Smooth muscle cell of bladder (primary cell): ENCODE results near the gene ASGR1. TPM values are rescaled to one million over a fixed set of nuclear protein-coding genes. Genes with fewer than 3 reads are reported as not detected.

Experiments
- total RNA-seq: library from RNA; depleted of rRNA; stranded (reverse); fragments of >200 nt; gene quantifications from 2 replicates; pipeline ENCODE4 v1.2.3, GENCODE V29; 2014

The ASGR1 gene
- 0.28 and 0.37 TPM in 2 replicates for total RNA-seq

GRCh38 chr17:7179317-7180254 lies at the start of gene ASGR1:
TSS of gene ASGR1 (minus strand) at chr17:7179370. CDS start at chr17:7178563, 807 bp downstream.

GRCh38 chr17:7219812-7220592 lies 40.8 kb upstream of the ASGR1 start, which contains the start of the genes ACADVL and DLG4:
TSS of gene ACADVL (plus strand) at chr17:7219938. CDS start at chr17:7219985, 47 bp downstream.
TSS of gene DLG4 (minus strand) at chr17:7219836.

Other genes starting within 250 kb of the ASGR1 start
- gene ALOX12, start 183.3 kb downstream of the ASGR1 start, total RNA-seq, result not detected in 2 replicates
- 34.1 and 44.0 TPM in 2 replicates for gene RNASEK, start 166.7 kb downstream of the ASGR1 start, total RNA-seq
- 0.83 TPM in 1 of 2 replicates, not detected in the other for gene BCL6B, start 156.3 kb downstream of the ASGR1 start, total RNA-seq
- 0.57 and 0.92 TPM in 2 replicates for gene SLC16A13, start 143.4 kb downstream of the ASGR1 start, total RNA-seq
- 0.28 TPM in 2 replicates for gene SLC16A11, start 135.3 kb downstream of the ASGR1 start, total RNA-seq
- gene CLEC10A, start 99.1 kb downstream of the ASGR1 start, total RNA-seq, result not detected in 2 replicates
- gene ASGR2, start 64.5 kb downstream of the ASGR1 start, total RNA-seq, result not detected in 2 replicates
- 9.0 and 18.4 TPM in 2 replicates for gene DLG4, start 40.5 kb upstream of the ASGR1 start, total RNA-seq
- 227 and 290 TPM in 2 replicates for gene ACADVL, start 40.6 kb upstream of the ASGR1 start, total RNA-seq
- gene DVL2, start 55.1 kb upstream of the ASGR1 start, total RNA-seq, result 78.2 and 87.1 TPM in 2 replicates
- gene PHF23, start 60.1 kb upstream of the ASGR1 start, total RNA-seq, result 38.3 and 47.5 TPM in 2 replicates
- 168 and 193 TPM in 2 replicates for gene GABARAP, start 63.1 kb upstream of the ASGR1 start, total RNA-seq
- gene CTDNEP1, start 72.4 kb upstream of the ASGR1 start, total RNA-seq, result 15.2 and 17.6 TPM in 2 replicates
- gene ELP5, start 72.8 kb upstream of the ASGR1 start, total RNA-seq, result 26.5 and 27.7 TPM in 2 replicates
- 1.3 and 1.6 TPM in 2 replicates for gene CLDN7, start 83.1 kb upstream of the ASGR1 start, total RNA-seq
- 0.28 TPM in 2 replicates for gene SLC2A4, start 102.3 kb upstream of the ASGR1 start, total RNA-seq
- gene YBX2, start 115.3 kb upstream of the ASGR1 start, total RNA-seq, result 0.09 TPM in 1 of 2 replicates, not detected in the other
- 397 and 405 TPM in 2 replicates for gene EIF5A, start 128.3 kb upstream of the ASGR1 start, total RNA-seq
- 26.2 and 32.5 TPM in 2 replicates for gene GPS2, start 136.0 kb upstream of the ASGR1 start, total RNA-seq
- gene NEURL4, start 150.0 kb upstream of the ASGR1 start, total RNA-seq, result 14.4 and 23.1 TPM in 2 replicates
- 2.1 and 3.3 TPM in 2 replicates for gene ACAP1, start 157.2 kb upstream of the ASGR1 start, total RNA-seq
- gene KCTD11, start 172.8 kb upstream of the ASGR1 start, total RNA-seq, result 6.8 and 16.4 TPM in 2 replicates
- not detected in 2 replicates for gene TMEM95, start 175.8 kb upstream of the ASGR1 start, total RNA-seq
- 0.37 and 0.57 TPM in 2 replicates for gene TNK1, start 201.7 kb upstream of the ASGR1 start, total RNA-seq
- gene PLSCR3, start 215.2 kb upstream of the ASGR1 start, total RNA-seq, result 13.9 and 14.4 TPM in 2 replicates
- gene TMEM256, start 224.7 kb upstream of the ASGR1 start, total RNA-seq, result 105 and 158 TPM in 2 replicates
- 4.1 and 6.3 TPM in 2 replicates for gene NLGN2, start 228.5 kb upstream of the ASGR1 start, total RNA-seq
- gene SPEM1, start 241.0 kb upstream of the ASGR1 start, total RNA-seq, result not detected in 2 replicates
- gene SPEM2, start 246.2 kb upstream of the ASGR1 start, total RNA-seq, result not detected in 2 replicates
- gene SPEM3, start 249.5 kb upstream of the ASGR1 start, total RNA-seq, result not detected in 2 replicates